Ascending aorta (tissue), 2 donors: ENCODE results near the gene AGAP1. TPM values are rescaled to one million over a fixed set of nuclear protein-coding genes. Genes with fewer than 3 reads are reported as not detected.

Experiments
- DNase-seq, 2 donors: peaks; one replicate each; pipeline ENCODE4 v3.0.0-alpha.2; 2019; ENCODE audit warnings: low spot score in 2 of 2
- H3K27ac ChIP-seq, 2 donors: fragments of 200-600 bp; sonication (generic); one replicate each; pipeline ENCODE4 v1.5.1; 2016 to 2017; ENCODE audit warnings: mild to moderate bottlenecking in 1 of 2
- H3K27me3 ChIP-seq: fragments of 200-600 bp; sonication (generic); one replicate; pipeline ENCODE4 v1.5.1; 2017
- H3K36me3 ChIP-seq, 2 donors: fragments of 200-600 bp; sonication (generic); one replicate each; pipeline ENCODE4 v1.5.1; 2016
- H3K4me1 ChIP-seq, 2 donors: fragments of 200-600 bp; sonication (generic); one replicate each; pipeline ENCODE4 v1.5.1; 2016 to 2017; ENCODE audit warnings: mild to moderate bottlenecking in 1 of 2
- H3K4me3 ChIP-seq, 2 donors: fragments of 200-600 bp; sonication (generic); one replicate each; pipeline ENCODE4 v1.5.1; 2016 to 2017; ENCODE audit warnings: mild to moderate bottlenecking in 1 of 2
- H3K9me3 ChIP-seq, 2 donors: fragments of 200-600 bp; sonication (generic); one replicate each; pipeline ENCODE4 v1.5.1; 2016
- CTCF ChIP-seq, 3 experiments: fragments of 200-600 bp in 2 of 3; fragments of 450-650 bp in 1 of 3; sonication (generic) in 2 of 3; IDR thresholded peaks; one replicate each; pipeline ENCODE4 v1.5.1; 2016 to 2019; ENCODE audit warnings: antibody characterized with exemption in 3 of 3, mild to moderate bottlenecking in 1 of 3, moderate library complexity in 1 of 3
- intact Hi-C: fragments of 100-400 bp; cut with DNase I; formaldehyde crosslinking; loops from one replicate; pipeline ENCODE4 v1.15.1; 2023
- total RNA-seq: library from RNA; depleted of rRNA; stranded (reverse); fragments of >200 nt; gene quantifications from one replicate; pipeline ENCODE4 v1.1.0, GENCODE V29; 2016

The AGAP1 gene
- total RNA-seq, 1 donor from 2014 or later = 19.7 TPM

GRCh38 chr2:235514627-235515363 is 21.0 kb downstream of the AGAP1 start:
- DNase-seq = no peak
- intact Hi-C loops = no loop called here
- no peak overlapping the region for H3K27ac ChIP-seq
- H3K4me1 ChIP-seq = no peaks in the 10 kb centered on the region
- H3K4me3 ChIP-seq = no peak overlapping the region
- no peaks in the 10 kb centered on the region for H3K36me3 ChIP-seq
- TF ChIP-seq CTCF (IDR thresholded peaks at IDR 0.05) = no peak
- no peaks in the 10 kb centered on the region for H3K27me3 ChIP-seq
- H3K9me3 ChIP-seq = no peaks in the 10 kb centered on the region

- DNase-seq = no peak
- TF ChIP-seq CTCF (IDR thresholded peaks at IDR 0.05) = no peak
- intact Hi-C loops = no loop called here
- Histone ChIP-seq H3K4me3 (no peak overlapping the region), H3K9me3 (no peaks in the 10 kb centered on the region), H3K4me1 (no peaks in the 10 kb centered on the region), H3K27me3 (no peaks in the 10 kb centered on the region), H3K36me3 (no peaks in the 10 kb centered on the region), H3K27ac (no peak overlapping the region)
Observed at GRCh38 chr2:235515364-235515742, 21.5 kb downstream of the AGAP1 start.

- no peak overlapping the region for H3K4me3 ChIP-seq
- no peak for TF ChIP-seq CTCF (IDR thresholded peaks at IDR 0.05)
- H3K9me3 ChIP-seq = no peaks in the 10 kb centered on the region
- intact Hi-C loops = no loop called here
- no peak for DNase-seq
- H3K27me3 ChIP-seq = no peaks in the 10 kb centered on the region
- no peak overlapping the region for H3K27ac ChIP-seq
- no peaks in the 10 kb centered on the region for H3K4me1 ChIP-seq
- no peaks in the 10 kb centered on the region for H3K36me3 ChIP-seq
Observed at GRCh38 chr2:235515821-235516220, 22.0 kb downstream of the AGAP1 start.

GRCh38 chr2:235516257-235516656 is 22.4 kb downstream of the AGAP1 start:
- H3K27me3 ChIP-seq = no peaks in the 10 kb centered on the region
- TF ChIP-seq CTCF (IDR thresholded peaks at IDR 0.05) = no peak

GRCh38 chr2:235518322-235519090 is 24.7 kb downstream of the AGAP1 start:
- Histone ChIP-seq H3K27ac (no peak overlapping the region), H3K9me3 (no peaks in the 10 kb centered on the region), H3K4me3 (no peak overlapping the region), H3K4me1 (no peaks in the 10 kb centered on the region), H3K36me3 (no peaks in the 10 kb centered on the region), H3K27me3 (no peaks in the 10 kb centered on the region)
- TF ChIP-seq CTCF (IDR thresholded peaks at IDR 0.05) = no peak
- intact Hi-C loops = no loop called here
- DNase-seq = no peak

More at GRCh38 chr2:235516257-235516656, 22.4 kb downstream of the AGAP1 start:
- Histone ChIP-seq H3K36me3 (no peaks in the 10 kb centered on the region), H3K4me3 (no peak overlapping the region), H3K4me1 (no peaks in the 10 kb centered on the region), H3K27ac (no peak overlapping the region), H3K9me3 (no peaks in the 10 kb centered on the region)
- intact Hi-C loops = no loop called here
- DNase-seq = no peak
